ENCODE results near the gene CADM2. TPM values are rescaled to one million over a fixed set of nuclear protein-coding genes. Genes with fewer than 3 reads are reported as not detected.

CADM2 gene
- total RNA-seq, 1 experiment from 2014 or later: 3.7 TPM

DNA sequence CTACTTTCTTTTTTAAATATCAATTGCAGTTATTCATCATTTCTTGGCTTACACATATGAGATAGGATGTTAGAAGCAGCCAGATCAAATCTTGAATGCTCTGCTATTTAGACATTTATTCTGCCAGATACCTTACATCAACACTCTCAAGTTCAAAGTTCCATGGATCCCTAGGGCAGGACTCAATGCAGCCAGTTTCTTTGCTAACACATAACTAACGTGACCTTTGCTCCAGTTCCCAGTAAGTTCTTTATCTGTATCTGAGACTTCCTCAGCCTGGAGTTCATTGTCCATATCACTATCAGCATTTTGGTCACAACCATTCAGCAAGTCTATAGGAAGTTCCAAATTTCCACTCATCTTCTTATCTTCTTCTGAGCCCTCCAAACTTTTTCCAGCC lies 1092.3 kb downstream of the CADM2 start:
- no peak for DNase-seq (ENCODE audit: low spot score)
- ChIA-PET CTCF (no interaction called here), POLR2A (ENCODE audit: low non-redundant PET) (no interaction called here)
- no peak overlapping the region for H3K4me3 ChIP-seq (ENCODE audit: low read depth, low read length, poor library complexity, severe bottlenecking)
- no peaks in the 10 kb centered on the region for H3K27me3 ChIP-seq (replicated peaks; ENCODE audit: insufficient read depth, low read depth, low read length, poor library complexity)
- no peaks in the 10 kb centered on the region for H3K4me1 ChIP-seq (ENCODE audit: insufficient read depth, low read length, poor library complexity, severe bottlenecking)
- intact Hi-C loops (cut with micrococcal nuclease; ENCODE audit: unreplicated experiment): no loop called here
- TF ChIP-seq CTCF (conservative IDR thresholded peaks at IDR 0.05; ENCODE audit: low read depth, low read length) (no peak), EZH2 (IDR thresholded peaks at IDR 0.05; ENCODE audit: borderline replicate concordance, low read depth, low read length, poor library complexity, severe bottlenecking) (no peak)
- no TSS peak for BruUV-seq (replicated peaks)
- no peaks in the 10 kb centered on the region for H3K36me3 ChIP-seq (ENCODE audit: insufficient read depth, low read length, poor library complexity, severe bottlenecking)
- H3K9me3 ChIP-seq (ENCODE audit: low read depth, low read length, poor library complexity, severe bottlenecking): no peaks in the 10 kb centered on the region
- H3K27ac ChIP-seq (ENCODE audit: low read depth, low read length, poor library complexity, severe bottlenecking): no peak overlapping the region

GRCh38 chr3:86056032-86056431 lies 1097.2 kb downstream of the CADM2 start:
- Histone ChIP-seq H3K4me1 (ENCODE audit: insufficient read depth, low read length, poor library complexity, severe bottlenecking) (no peaks in the 10 kb centered on the region), H3K27me3 (replicated peaks; ENCODE audit: insufficient read depth, low read depth, low read length, poor library complexity) (no peaks in the 10 kb centered on the region), H3K4me3 (ENCODE audit: low read depth, low read length, poor library complexity, severe bottlenecking) (no peak overlapping the region), H3K36me3 (ENCODE audit: insufficient read depth, low read length, poor library complexity, severe bottlenecking) (no peaks in the 10 kb centered on the region), H3K9me3 (ENCODE audit: low read depth, low read length, poor library complexity, severe bottlenecking) (no peaks in the 10 kb centered on the region), H3K27ac (ENCODE audit: low read depth, low read length, poor library complexity, severe bottlenecking) (no peak overlapping the region)
- ChIA-PET POLR2A (ENCODE audit: low non-redundant PET) (no interaction called here), CTCF (no interaction called here)
- no TSS peak for BruUV-seq (replicated peaks)
- no peak for DNase-seq (ENCODE audit: low spot score)
- TF ChIP-seq EZH2 (IDR thresholded peaks at IDR 0.05; ENCODE audit: borderline replicate concordance, low read depth, low read length, poor library complexity, severe bottlenecking) (no peak), CTCF (conservative IDR thresholded peaks at IDR 0.05; ENCODE audit: low read depth, low read length) (no peak)
- intact Hi-C loops (cut with micrococcal nuclease; ENCODE audit: unreplicated experiment): no loop called here

- Histone ChIP-seq H3K4me3 (ENCODE audit: low read depth, low read length, poor library complexity, severe bottlenecking) (no peak overlapping the region), H3K9me3 (ENCODE audit: low read depth, low read length, poor library complexity, severe bottlenecking) (no peaks in the 10 kb centered on the region), H3K27me3 (replicated peaks; ENCODE audit: insufficient read depth, low read depth, low read length, poor library complexity) (no peaks in the 10 kb centered on the region), H3K36me3 (ENCODE audit: insufficient read depth, low read length, poor library complexity, severe bottlenecking) (no peaks in the 10 kb centered on the region), H3K27ac (ENCODE audit: low read depth, low read length, poor library complexity, severe bottlenecking) (no peak overlapping the region), H3K4me1 (ENCODE audit: insufficient read depth, low read length, poor library complexity, severe bottlenecking) (no peaks in the 10 kb centered on the region)
- intact Hi-C loops (cut with micrococcal nuclease; ENCODE audit: unreplicated experiment): no loop called here
- POLR2A ChIA-PET (ENCODE audit: low non-redundant PET): no interaction called here
- CTCF ChIA-PET: no interaction called here
- DNase-seq (ENCODE audit: low spot score): peak; percentile 12
- no TSS peak for BruUV-seq (replicated peaks)
- TF ChIP-seq EZH2 (IDR thresholded peaks at IDR 0.05; ENCODE audit: borderline replicate concordance, low read depth, low read length, poor library complexity, severe bottlenecking) (no peak), CTCF (conservative IDR thresholded peaks at IDR 0.05; ENCODE audit: low read depth, low read length) (no peak)
Measured at GRCh38 chr3:86056962-86057361, 1098.2 kb downstream of the CADM2 start.

Data from A673 (cell line).